Measurements from ENCODE around the gene CD151.

Gene CD151

GRCh38 chr11:794013-794765 lies 38.6 kb upstream of the CD151 start:
- DNase-seq (ENCODE audit: extremely low read depth, low read depth): no peak
- no peak overlapping the region for H3K4me3 ChIP-seq (replicated peaks; ENCODE audit: low read depth, low read length)

GRCh38 chr11:794766-795633 lies 37.8 kb upstream of the CD151 start:
- TF ChIP-seq, protein P1, sequence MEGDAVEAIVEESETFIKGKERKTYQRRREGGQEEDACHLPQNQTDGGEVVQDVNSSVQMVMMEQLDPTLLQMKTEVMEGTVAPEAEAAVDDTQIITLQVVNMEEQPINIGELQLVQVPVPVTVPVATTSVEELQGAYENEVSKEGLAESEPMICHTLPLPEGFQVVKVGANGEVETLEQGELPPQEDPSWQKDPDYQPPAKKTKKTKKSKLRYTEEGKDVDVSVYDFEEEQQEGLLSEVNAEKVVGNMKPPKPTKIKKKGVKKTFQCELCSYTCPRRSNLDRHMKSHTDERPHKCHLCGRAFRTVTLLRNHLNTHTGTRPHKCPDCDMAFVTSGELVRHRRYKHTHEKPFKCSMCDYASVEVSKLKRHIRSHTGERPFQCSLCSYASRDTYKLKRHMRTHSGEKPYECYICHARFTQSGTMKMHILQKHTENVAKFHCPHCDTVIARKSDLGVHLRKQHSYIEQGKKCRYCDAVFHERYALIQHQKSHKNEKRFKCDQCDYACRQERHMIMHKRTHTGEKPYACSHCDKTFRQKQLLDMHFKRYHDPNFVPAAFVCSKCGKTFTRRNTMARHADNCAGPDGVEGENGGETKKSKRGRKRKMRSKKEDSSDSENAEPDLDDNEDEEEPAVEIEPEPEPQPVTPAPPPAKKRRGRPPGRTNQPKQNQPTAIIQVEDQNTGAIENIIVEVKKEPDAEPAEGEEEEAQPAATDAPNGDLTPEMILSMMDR (IDR thresholded peaks at IDR 0.05; ENCODE audit: low read depth, low read length, missing control alignments): no peak
- DNase-seq (ENCODE audit: extremely low read depth, low read depth): no peak
- H3K4me3 ChIP-seq (replicated peaks; ENCODE audit: low read depth, low read length): peak overlapping the region; percentile 79

More at GRCh38 chr11:794013-794765, 38.6 kb upstream of the CD151 start:
- TF ChIP-seq, protein P1 (IDR thresholded peaks at IDR 0.05; ENCODE audit: low read depth, low read length, missing control alignments): no peak

- H3K4me3 ChIP-seq (replicated peaks; ENCODE audit: low read depth, low read length): peak overlapping the region; percentile 79
- no peak for DNase-seq (ENCODE audit: extremely low read depth, low read depth)
Measured at GRCh38 chr11:795634-796564, 36.9 kb upstream of the CD151 start.

DNA sequence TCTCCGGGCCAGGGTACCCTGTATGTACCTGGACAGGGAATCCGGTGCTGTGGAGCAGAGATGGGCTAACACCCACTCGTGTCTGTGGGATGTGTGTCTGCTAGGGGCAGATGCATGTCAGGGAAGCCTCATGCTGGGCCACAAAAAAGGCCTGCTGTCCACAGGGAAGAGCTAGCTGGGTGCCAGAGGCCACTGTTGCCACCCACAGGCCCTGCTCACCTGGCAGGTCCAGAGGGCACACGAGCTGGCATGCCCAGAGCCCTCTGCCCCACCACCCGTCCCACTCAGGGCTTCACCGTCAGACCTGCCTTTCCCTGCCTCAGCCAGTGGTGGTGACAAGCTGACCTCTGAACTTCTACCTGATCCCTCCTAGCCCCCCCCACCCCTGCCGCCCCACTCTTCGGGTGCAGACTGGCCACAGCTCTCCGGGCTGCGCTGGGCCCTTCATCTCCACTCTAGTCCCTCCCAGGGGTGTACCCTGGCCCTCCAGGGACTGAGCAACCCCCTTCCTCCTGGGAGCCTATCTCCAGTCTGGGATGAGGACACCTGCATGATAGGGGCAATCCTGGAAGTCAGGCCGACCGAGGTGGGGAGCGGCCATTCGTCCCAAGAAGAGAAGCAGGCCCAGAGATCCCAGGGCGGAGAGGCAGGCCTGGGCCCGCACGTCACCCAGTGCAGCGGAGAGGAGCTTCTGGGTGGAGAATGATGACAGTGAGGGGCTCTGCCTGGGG lies 36.0 kb upstream of the CD151 start:
- no peak for DNase-seq (ENCODE audit: extremely low read depth, low read depth)
- peak overlapping the region; percentile 79 for H3K4me3 ChIP-seq (replicated peaks; ENCODE audit: low read depth, low read length)
- TF ChIP-seq, protein P1 (IDR thresholded peaks at IDR 0.05; ENCODE audit: low read depth, low read length, missing control alignments): no peak

More at GRCh38 chr11:795634-796564, 36.9 kb upstream of the CD151 start:
- TF ChIP-seq, protein P1 (IDR thresholded peaks at IDR 0.05; ENCODE audit: low read depth, low read length, missing control alignments): no peak

DNA sequence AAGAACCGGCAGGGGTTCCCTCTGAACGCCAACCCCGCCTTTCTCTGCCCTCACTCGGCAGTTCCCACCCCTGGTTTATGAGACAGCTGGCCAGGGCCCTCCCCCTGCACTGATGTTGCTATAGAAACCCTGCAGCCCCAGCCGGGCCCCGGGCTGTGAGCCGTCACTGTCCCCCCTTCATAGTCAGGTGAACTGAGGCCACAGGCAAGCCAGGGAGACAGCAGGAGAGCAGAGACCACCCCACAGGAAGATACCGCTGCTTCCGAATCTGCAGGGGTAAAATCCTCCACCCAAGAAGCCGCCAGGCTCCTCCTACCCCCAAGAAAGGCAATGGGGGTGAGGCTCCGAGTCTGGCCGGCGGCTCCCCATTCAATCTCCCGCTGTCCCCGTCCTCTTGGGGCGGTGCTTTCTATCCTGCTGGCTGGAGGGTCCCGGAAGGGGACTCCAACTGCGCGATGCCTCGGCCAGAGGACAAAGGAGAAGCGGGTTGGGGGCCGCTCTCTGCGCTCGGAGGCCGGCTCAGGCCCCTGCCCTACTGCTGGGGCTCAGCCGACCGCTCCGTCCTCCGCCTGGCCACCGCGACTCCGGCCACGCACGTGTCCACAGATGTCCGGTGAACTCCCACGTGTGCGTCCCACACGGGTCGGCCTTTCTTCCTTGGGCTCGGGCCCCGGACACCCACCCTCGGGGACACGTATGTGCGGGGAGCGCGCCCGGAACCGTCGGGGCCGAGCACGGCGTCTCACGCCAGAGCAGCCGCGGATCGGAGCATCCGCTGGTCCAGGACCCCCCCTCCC lies 35.3 kb upstream of the CD151 start:
- TF ChIP-seq, protein P1 (IDR thresholded peaks at IDR 0.05; ENCODE audit: low read depth, low read length, missing control alignments): no peak
- peak overlapping the region; percentile 79 for H3K4me3 ChIP-seq (replicated peaks; ENCODE audit: low read depth, low read length)
- no peak for DNase-seq (ENCODE audit: extremely low read depth, low read depth)
